HUES6 (cell line): ENCODE data around the gene FBXW12.

Experiments used
- H3K27ac ChIP-seq: 2 replicates; pipeline ENCODE4 v1.7.0; 2013; ENCODE audit warnings: low read depth, mild to moderate bottlenecking, low read length, inconsistent platforms
- H3K27me3 ChIP-seq: 2 replicates; pipeline ENCODE4 v1.6.1; 2013; ENCODE audit warnings: low read length; ENCODE audit not compliant: control insufficient read depth, insufficient read depth
- H3K36me3 ChIP-seq: 2 replicates; pipeline ENCODE4 v1.6.1; 2013; ENCODE audit warnings: low read length; ENCODE audit not compliant: control insufficient read depth, insufficient read depth
- H3K4me1 ChIP-seq: 2 replicates; pipeline ENCODE4 v1.6.1; 2013; ENCODE audit warnings: low read length; ENCODE audit not compliant: control insufficient read depth, insufficient read depth
- H3K4me3 ChIP-seq: 2 replicates; pipeline ENCODE4 v1.5.1; 2013; ENCODE audit warnings: low read depth, low read length
- H3K9ac ChIP-seq: one replicate; pipeline ENCODE4 v1.6.1; 2013; ENCODE audit warnings: mild to moderate bottlenecking, low read length
- H3K9me3 ChIP-seq: 2 replicates; pipeline ENCODE4 v1.6.1; 2013; ENCODE audit warnings: low read depth, low read length; ENCODE audit not compliant: control insufficient read depth, insufficient read depth

Gene FBXW12

GRCh38 chr3:48417529-48418108 lies 45.6 kb downstream of the FBXW12 start:
- Histone ChIP-seq H3K27ac (no peak overlapping the region), H3K4me3 (no peak overlapping the region), H3K9ac (no peak overlapping the region), H3K27me3 (no peaks in the 10 kb centered on the region), H3K36me3 (peaks cover 98% of the 10 kb centered on the region), H3K9me3 (no peaks in the 10 kb centered on the region), H3K4me1 (no peaks in the 10 kb centered on the region)

DNA sequence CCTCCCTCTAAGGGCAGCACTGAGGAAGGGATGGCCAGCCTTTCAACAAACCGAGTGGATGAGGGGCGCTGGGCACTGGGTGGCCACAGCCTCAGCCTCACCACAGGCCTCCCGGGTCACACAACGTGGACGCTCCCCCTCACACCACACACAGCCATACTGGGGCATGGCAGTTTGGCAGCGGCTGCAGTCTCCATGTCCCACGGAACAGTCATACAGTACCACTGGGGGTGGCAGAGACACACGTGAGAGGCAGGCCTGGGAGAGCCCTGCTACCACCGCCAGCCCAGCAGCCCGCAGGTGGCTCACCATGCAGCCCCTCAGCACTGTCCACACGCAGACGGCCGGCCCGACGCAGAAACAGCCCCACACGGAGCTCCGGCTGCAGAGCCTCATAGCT lies 46.1 kb downstream of the FBXW12 start:
- H3K36me3 ChIP-seq, result peaks cover 98% of the 10 kb centered on the region
- H3K27me3 ChIP-seq, result no peaks in the 10 kb centered on the region
- H3K4me3 ChIP-seq, result no peak overlapping the region
- H3K4me1 ChIP-seq, result no peaks in the 10 kb centered on the region
- H3K9ac ChIP-seq, result no peak overlapping the region
- no peaks in the 10 kb centered on the region for H3K9me3 ChIP-seq
- H3K27ac ChIP-seq, result no peak overlapping the region

DNA sequence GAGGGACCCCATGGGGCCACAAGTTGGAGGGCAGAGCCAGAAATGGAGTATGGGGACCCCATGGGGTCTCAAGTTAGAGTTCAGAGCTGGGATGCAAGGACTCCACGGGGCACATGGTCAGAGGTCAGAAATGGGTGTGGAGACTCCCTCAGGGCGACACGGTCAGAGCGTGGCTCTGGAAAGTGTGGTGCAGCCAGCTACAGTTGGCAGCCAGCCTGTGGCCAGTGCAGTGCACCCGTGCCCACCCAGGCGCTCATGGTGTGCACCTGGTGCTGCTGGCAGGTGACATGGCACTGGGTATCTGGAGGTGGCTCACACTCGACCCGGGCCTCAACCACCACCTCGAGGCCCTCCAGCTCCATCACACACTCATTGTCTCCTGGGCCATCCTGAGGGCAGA lies 46.6 kb downstream of the FBXW12 start:
- Histone ChIP-seq H3K9me3 (no peaks in the 10 kb centered on the region), H3K27ac (no peak overlapping the region), H3K4me1 (no peaks in the 10 kb centered on the region), H3K4me3 (no peak overlapping the region), H3K9ac (no peak overlapping the region), H3K27me3 (no peaks in the 10 kb centered on the region), H3K36me3 (peaks cover 98% of the 10 kb centered on the region)

DNA sequence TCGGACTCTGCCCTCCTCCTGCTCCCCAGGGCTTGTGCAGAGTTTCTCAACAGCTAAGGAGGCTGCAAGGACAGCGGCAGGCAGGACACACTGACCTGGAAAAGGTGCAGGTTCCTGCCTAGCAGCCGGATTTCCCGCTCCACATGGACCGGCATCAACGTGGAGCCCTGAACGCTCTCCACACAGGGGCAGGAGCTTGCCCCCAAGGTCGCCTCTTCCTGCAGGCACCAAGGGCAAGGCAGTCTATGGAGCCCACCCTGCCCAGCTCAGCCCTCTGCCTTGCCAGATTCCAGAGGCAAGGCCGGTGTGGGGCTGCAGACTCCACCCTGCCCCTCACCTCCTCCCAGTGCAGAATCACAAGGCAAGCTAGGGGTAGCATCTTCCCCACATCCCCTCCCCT lies 47.1 kb downstream of the FBXW12 start:
- no peaks in the 10 kb centered on the region; the same call in 1 of the 2 replicates for H3K4me1 ChIP-seq
- no peak overlapping the region for H3K27ac ChIP-seq
- H3K36me3 ChIP-seq, result peaks cover 98% of the 10 kb centered on the region
- no peaks in the 10 kb centered on the region for H3K27me3 ChIP-seq
- peak overlapping the region; percentile 27 for H3K9ac ChIP-seq
- no peak overlapping the region for H3K4me3 ChIP-seq
- H3K9me3 ChIP-seq, result no peaks in the 10 kb centered on the region

DNA sequence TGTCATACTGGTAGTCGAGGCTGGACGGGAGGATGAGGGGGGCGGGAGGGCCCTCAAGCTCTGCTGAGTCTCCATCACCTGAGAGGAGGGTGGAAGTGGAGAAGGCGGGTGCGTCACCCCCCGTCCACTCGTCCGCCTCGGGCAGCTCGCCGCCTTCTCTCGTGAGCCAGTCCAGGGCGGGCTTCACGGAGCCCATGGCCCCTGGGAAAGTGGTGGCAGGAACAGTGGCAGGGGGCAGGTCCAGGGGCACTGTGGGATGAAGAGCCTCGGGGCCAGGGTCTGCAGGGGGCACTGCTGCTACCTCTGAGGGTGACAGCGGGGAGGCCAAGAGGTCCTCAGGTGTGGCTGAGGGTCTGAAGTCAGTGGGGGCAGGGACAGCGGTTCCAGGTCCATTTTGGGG lies 47.6 kb downstream of the FBXW12 start:
- no peaks in the 10 kb centered on the region for H3K27me3 ChIP-seq
- H3K4me3 ChIP-seq, result no peak overlapping the region
- H3K36me3 ChIP-seq, result peaks cover 97% of the 10 kb centered on the region
- no peak overlapping the region for H3K9ac ChIP-seq
- no peak overlapping the region for H3K27ac ChIP-seq
- H3K9me3 ChIP-seq, result no peaks in the 10 kb centered on the region
- H3K4me1 ChIP-seq, result peaks cover under 1% of the 10 kb centered on the region; the same call in 1 of the 2 replicates

GRCh38 chr3:48420561-48420960 lies 48.5 kb downstream of the FBXW12 start:
- H3K27me3 ChIP-seq, result no peaks in the 10 kb centered on the region
- no peak overlapping the region for H3K4me3 ChIP-seq
- H3K27ac ChIP-seq, result no peak overlapping the region
- peaks cover 92% of the 10 kb centered on the region for H3K36me3 ChIP-seq
- no peaks in the 10 kb centered on the region for H3K9me3 ChIP-seq
- no peak overlapping the region for H3K9ac ChIP-seq
- peaks cover 10% of the 10 kb centered on the region; the same call in 1 of the 2 replicates for H3K4me1 ChIP-seq

DNA sequence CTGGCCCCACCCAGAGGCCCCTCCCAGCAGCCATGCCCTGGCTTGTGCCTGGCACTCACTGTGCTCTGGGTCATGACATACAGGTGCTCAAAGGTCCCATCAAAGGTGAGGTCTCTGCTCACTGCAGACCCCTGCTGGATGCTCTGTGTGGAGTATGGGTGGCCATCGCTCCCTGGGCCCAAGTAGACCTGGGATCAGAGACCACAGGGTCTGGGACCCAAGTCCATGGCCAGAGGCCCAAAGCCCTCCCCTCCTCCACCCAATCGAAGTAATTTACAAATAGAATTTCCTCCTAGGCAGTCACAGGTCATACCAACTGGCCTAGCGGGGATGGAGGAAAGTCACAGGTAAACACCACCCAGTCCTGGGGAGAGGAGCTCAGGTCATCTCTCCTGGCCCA lies 50.3 kb downstream of the FBXW12 start:
- no peak overlapping the region for H3K4me3 ChIP-seq
- H3K9ac ChIP-seq, result no peak overlapping the region
- peaks cover 78% of the 10 kb centered on the region for H3K36me3 ChIP-seq
- H3K27ac ChIP-seq, result no peak overlapping the region
- no peaks in the 10 kb centered on the region for H3K9me3 ChIP-seq
- no peaks in the 10 kb centered on the region for H3K27me3 ChIP-seq
- H3K4me1 ChIP-seq, result peaks cover 18% of the 10 kb centered on the region

GRCh38 chr3:48422681-48423080 lies 50.7 kb downstream of the FBXW12 start:
- no peak overlapping the region for H3K9ac ChIP-seq
- no peak overlapping the region for H3K4me3 ChIP-seq
- no peaks in the 10 kb centered on the region for H3K9me3 ChIP-seq
- H3K36me3 ChIP-seq, result peaks cover 74% of the 10 kb centered on the region
- no peaks in the 10 kb centered on the region for H3K27me3 ChIP-seq
- peaks cover 22% of the 10 kb centered on the region for H3K4me1 ChIP-seq
- H3K27ac ChIP-seq, result no peak overlapping the region

GRCh38 chr3:48423241-48423882 lies 51.3 kb downstream of the FBXW12 start:
- peaks cover 28% of the 10 kb centered on the region for H3K4me1 ChIP-seq
- H3K27ac ChIP-seq, result no peak overlapping the region
- no peaks in the 10 kb centered on the region for H3K27me3 ChIP-seq
- H3K36me3 ChIP-seq, result peaks cover 67% of the 10 kb centered on the region
- no peak overlapping the region for H3K4me3 ChIP-seq
- no peak overlapping the region for H3K9ac ChIP-seq
- no peaks in the 10 kb centered on the region for H3K9me3 ChIP-seq

DNA sequence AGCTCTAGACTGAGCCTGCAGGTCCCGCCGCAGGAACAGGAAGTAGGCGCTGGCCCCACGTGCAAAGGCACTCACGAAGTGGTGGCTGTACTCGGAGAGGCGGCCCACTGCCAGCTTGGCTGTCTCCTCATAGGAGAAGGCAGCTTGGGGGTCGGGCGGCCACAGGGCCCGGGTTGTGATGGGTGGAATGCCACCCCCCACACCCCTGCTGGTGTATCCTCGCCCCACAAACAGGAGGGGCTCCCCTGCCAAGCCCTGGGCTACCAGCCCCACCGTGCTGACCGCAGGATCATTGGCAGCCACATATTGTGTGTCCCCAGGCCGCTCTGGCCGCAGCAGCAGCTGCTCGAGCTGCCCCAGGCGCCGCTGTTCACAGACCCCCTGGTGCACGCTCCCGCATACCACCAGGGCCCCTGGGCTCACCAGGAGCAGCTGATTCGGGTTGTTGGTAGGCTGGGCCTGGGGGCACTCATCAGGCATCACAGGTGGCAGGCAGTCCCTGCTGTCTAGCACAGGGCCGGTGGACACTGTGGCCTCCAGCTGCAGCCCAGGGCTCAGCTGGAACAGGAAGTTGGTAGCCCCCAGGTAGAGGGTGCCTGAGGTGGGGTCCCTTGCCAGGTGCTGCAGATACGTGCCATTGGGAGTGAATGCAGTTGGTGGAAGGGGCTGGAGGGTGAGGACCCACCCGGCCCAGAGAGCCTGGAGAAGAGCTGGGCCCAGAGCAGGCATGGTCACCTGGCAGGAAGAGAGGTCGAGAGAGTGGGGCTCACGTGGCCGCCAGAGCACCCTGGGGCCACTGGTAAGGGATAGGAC lies 52.1 kb downstream of the FBXW12 start:
- H3K27ac ChIP-seq, result no peak overlapping the region; the same call in 1 of the 2 replicates
- H3K9ac ChIP-seq, result no peak overlapping the region
- H3K9me3 ChIP-seq, result no peaks in the 10 kb centered on the region
- peaks cover 60% of the 10 kb centered on the region for H3K36me3 ChIP-seq
- H3K27me3 ChIP-seq, result no peaks in the 10 kb centered on the region
- H3K4me1 ChIP-seq, result peaks cover 28% of the 10 kb centered on the region
- no peak overlapping the region for H3K4me3 ChIP-seq

DNA sequence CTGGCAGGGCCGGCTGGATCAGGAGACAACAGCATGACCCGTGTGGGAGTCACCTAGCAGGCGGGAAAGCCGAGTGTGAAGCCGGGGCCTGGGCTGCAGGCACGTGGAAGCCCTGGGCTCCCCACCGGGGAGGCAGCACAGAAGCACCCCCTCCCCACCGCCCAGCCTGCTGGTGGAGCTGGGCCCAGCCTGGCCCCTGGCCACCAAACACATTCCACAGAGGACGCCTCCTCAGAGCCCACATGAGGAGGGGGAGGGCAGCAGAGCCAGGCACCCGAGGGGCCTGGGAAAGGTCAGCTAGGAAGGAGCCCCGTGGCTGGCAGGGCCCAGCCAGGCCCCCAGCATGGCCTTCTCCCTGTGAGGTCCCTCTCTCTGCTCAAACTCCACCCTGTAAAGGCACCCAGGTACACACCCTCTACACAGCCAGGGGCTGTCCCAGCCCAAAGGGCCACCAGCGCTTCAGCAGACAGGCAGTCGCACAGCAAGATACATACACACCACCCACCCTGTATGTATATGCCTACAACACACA lies 53.3 kb downstream of the FBXW12 start:
- Histone ChIP-seq H3K27ac (peak overlapping the region; percentile 36; the same call in 1 of the 2 replicates), H3K4me3 (no peak overlapping the region), H3K27me3 (no peaks in the 10 kb centered on the region), H3K9me3 (no peaks in the 10 kb centered on the region), H3K4me1 (peaks cover 31% of the 10 kb centered on the region), H3K36me3 (peaks cover 47% of the 10 kb centered on the region), H3K9ac (peak overlapping the region; percentile 5)
